ENCODE measurements around the gene INSM2.

DNA sequence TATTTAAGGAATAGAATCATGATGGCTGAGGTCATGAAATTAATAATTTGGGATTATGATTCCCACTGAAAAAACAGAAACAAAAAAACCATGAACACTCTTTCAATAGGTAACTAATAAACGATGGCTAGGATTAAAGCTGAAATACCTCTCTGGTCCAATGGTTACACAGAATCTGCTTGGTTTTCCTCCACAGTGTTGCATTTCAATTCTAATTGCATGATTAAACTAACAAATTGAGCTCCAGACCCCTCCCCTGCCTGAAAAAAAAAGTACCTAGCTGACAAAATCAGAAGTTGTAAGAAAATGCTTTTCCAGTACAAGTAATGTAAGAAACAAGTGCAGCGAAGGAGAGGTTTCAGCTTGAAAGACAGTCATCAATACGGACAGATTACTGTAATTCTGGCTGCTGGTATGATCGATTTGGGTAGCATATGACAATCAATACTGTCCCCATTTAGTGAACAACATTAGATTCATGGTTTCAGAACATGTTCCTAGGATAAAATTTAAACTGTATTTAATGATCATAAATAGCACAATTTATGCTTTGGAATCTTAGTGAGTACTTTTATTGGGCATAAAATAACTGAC is 32.0 kb downstream of the INSM2 start:
- TF ChIP-seq GATA3 (IDR thresholded peaks at IDR 0.05; ENCODE audit: low read depth, low read length) (no peak), GATA2 (IDR thresholded peaks at IDR 0.05; ENCODE audit: low read depth, low read length) (no peak)

Data from SH-SY5Y (cell line).